HG03354 (cell line): ENCODE measurements around the gene SSRP1.

ENCODE experiments used
- ATAC-seq: cut with Tn5 transposase; IDR thresholded peaks from one replicate; pipeline ENCODE4 v1.9.1; 2021; ENCODE audit warnings: mild to moderate bottlenecking; ENCODE audit not compliant: unreplicated experiment, poor library complexity, severe bottlenecking

SSRP1 gene

GRCh38 chr11:57279116-57279515 is 56.6 kb downstream of the SSRP1 start:
- ATAC-seq: no peak

GRCh38 chr11:57278721-57279095 is 57.0 kb downstream of the SSRP1 start:
- no peak for ATAC-seq

- ATAC-seq: peak; percentile 85
Measured at GRCh38 chr11:57277845-57278720, 57.6 kb downstream of the SSRP1 start.

GRCh38 chr11:57276971-57277675 is 58.6 kb downstream of the SSRP1 start:
- no peak for ATAC-seq

GRCh38 chr11:57276169-57276970 is 59.3 kb downstream of the SSRP1 start:
- no peak for ATAC-seq
